Prostate gland (tissue), 2 donors: Measurements from ENCODE around the gene SAMD9.

Source experiments
- CTCF ChIP-seq, 4 experiments: fragments of 200-600 bp in 2 of 4; fragments of 450-650 bp in 2 of 4; sonication (generic) in 2 of 4; IDR thresholded peaks; 1 replicate in 3 of 4; 2 replicates in 1 of 4; pipeline ENCODE4 v1.5.1; 2016 to 2019; ENCODE audit warnings: antibody characterized with exemption in 4 of 4, mild to moderate bottlenecking in 2 of 4, moderate library complexity in 2 of 4
- POLR2A ChIP-seq: fragments of 450-650 bp; IDR thresholded peaks from one replicate; pipeline ENCODE4 v1.6.1; 2016; ENCODE audit warnings: antibody characterized with exemption, mild to moderate bottlenecking

- TF ChIP-seq CTCF (IDR thresholded peaks at IDR 0.05) (no peak), POLR2A (no peak)
Measured at GRCh38 chr7:93060865-93061264, 56.9 kb downstream of the SAMD9 start.
